GM18505 (cell line): ENCODE data around the gene ARHGAP28.

Source experiments
- ATAC-seq: cut with Tn5 transposase; IDR thresholded peaks from one replicate; pipeline ENCODE4 v1.9.1; 2021; ENCODE audit not compliant: unreplicated experiment
- POLR2A ChIP-seq: IDR thresholded peaks from 4 replicates; pipeline ENCODE4 v1.6.1; 2011; ENCODE audit warnings: borderline replicate concordance; ENCODE audit not compliant: insufficient read depth, insufficient read length; ENCODE audit errors: extremely low read depth

Gene ARHGAP28

DNA sequence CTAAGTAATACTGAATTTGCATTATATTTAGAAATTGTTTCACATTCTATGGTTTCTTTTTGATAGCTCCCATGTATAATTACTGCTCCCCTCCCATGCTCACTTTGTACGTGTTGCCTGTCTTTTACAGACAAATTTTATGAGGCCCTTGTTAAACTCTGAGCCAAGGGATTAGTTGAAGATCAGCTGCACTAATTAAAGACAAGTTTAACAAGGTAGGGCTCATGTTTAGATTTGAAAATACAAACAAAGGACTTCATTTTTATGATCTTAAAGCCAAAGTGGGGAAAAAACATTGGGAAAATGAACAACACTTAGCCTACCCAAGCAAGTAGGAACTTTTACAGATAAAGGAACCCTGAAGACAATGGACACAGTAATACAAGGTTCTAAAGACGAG lies 46.2 kb downstream of the ARHGAP28 start:
- no peak for ATAC-seq
- no peak for TF ChIP-seq POLR2A

DNA sequence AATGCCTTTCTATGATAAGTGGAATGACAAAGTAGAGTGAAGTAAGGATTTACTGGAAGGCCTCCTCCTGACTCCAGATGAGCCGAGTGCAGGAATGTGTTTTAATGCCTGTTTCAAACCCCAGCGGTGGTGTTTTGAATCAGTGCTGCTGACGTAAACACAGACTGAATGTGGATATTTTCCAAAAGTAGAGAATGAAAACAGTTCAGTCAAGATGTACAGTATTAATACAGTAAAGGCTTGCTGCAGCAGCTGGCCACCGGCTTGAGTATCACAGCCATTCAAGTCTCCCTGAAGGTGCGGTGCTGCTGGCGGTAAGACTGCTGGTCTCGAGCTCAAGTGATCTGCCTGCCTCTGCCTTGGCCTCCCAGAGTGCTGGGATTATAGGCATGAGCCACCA lies 46.7 kb downstream of the ARHGAP28 start:
- no peak for TF ChIP-seq POLR2A

DNA sequence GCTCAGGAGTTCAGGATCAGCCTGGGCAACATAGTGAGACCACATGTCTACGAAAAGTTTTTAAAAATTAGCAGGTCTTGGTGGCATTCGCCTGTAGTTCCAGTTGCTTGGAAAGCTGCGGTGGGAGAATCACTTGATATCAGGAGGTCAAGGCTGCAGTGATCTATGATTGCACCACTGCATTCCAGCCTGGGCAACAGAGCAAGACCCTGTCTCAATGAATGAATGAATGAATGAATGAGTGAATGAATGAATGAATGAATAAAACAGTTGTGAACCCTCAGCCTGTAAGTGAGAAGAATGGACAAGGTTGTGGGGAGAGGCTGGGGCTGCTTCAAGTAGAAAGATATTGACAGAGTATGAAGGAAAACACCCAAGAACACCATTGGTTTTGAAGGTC lies 48.0 kb downstream of the ARHGAP28 start:
- no peak for TF ChIP-seq POLR2A
- no peak for ATAC-seq

More for the DNA sequence above, 46.7 kb downstream of the ARHGAP28 start:
- no peak for ATAC-seq

DNA sequence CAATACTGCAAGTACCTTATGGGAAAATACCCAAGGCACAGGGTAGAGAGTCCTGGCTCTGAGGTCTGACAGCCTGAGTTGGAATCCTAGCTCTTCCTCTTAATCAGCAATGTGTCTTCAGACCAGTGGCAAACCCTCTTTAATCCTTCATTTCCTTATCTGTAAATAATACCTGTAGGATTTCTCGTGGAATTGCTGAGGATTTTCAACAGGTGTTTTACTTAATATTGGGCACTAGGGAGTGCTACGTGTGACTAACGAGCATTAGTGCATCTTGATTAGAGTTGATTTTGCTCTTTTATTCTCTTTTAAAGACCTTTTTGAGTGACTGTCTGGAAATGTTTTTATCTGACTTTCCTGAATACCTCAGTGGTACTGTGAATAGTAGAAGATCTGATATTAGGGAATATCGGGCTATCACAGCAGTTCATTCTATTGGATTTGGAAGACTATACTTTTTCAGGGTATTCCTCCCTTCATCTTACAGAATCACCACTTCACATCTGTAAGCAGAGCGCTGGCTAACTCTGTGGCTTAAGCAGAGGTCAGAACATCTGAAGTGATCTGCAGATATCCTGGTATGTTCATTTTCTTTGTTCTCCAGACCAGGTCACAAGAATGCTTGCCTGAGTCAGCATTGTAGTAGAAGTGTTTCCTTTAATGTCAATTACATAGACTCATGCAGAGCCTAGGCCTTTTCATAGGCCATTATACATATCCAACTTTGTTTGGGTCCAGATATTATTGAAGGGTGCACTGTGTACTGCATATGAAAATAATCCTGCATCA lies 49.1 kb downstream of the ARHGAP28 start:
- TF ChIP-seq POLR2A = no peak
- ATAC-seq = no peak

DNA sequence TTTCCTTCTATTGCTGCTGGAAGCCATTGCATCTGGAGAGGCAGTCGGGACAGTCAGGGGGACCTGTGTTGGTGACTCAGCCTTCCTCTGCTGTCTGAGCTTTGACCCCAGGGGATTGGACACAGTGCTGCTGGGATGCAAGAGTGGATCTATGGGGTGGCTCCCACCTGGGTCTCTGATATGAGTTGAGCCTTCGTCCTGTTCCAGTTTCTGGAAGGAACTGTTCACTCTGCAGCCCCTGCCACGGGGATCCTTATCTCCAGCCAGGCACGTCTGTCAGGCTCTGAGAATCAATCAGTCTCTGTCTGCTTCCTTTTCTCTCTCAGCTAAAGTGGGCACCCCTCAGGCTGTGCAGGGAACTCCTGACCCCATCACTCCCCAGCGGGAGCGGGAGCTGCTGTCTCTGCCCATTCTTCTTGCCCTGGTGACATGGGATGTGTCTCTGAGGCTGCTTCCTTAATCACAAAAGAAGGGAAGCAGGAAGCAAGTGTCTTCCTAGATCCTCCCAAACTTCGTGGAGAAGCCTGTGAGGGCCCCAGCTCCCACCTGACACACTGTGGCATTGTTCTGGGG lies 51.7 kb downstream of the ARHGAP28 start:
- no peak for TF ChIP-seq POLR2A
- no peak for ATAC-seq

DNA sequence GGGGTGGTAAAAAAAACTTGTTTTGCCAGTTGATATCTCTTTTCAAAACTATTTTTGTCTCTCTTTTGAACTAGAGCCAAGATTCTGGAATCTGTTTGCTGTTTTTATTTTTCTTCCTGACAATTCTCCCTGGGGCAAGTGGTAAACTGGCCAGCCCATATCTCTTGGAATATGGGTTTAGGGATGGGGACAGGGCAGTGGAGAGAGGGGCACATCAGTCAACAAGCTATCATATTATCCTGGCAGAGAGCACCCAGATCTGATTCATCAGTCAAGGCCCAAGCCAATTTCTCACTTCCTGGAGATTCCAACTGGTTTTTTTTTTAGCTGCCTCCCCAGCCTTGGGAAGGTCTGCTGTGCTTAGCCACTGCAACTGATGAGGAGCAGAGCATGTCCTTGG lies 52.3 kb downstream of the ARHGAP28 start:
- ATAC-seq = no peak
- no peak for TF ChIP-seq POLR2A

DNA sequence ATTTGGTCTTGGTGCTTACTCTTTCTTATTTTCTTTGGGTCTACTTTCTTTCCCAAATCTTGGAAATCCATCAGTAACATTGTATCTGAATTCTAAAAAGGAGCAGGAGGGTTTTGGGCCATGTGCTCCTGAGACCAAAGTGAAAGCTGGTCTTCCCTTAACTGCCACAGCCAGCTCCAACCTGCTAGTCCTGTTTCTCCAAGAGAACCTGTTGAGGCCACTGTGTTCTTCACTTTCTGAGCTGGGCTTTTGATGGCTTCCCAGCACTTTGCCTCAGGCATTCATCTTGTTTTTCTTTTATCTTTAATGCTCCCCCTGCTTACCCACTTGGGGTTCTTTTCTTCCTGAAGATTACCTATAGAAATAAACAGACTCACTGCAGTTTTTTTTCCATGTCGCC lies 53.3 kb downstream of the ARHGAP28 start:
- ATAC-seq = no peak
- no peak for TF ChIP-seq POLR2A

DNA sequence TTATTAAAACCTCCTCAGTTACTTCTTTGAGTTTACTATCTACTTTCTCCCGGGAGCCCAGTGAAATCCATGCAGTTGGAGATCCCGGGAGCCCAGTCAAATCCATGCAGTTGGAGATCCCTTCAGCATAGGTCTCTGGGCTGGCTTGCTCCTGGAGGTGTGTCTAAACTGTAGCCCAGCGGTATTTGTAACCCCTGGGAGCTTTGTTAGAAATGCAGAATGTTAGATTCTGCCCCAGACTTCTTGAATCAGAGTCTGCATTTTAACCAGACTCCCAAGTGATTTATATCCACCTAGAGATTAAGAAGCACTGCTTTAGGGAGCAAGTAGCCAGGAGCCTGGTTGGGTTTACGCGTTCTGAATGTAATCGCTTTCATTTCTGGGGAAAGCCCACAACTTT lies 54.5 kb downstream of the ARHGAP28 start:
- TF ChIP-seq POLR2A = no peak
- no peak for ATAC-seq

DNA sequence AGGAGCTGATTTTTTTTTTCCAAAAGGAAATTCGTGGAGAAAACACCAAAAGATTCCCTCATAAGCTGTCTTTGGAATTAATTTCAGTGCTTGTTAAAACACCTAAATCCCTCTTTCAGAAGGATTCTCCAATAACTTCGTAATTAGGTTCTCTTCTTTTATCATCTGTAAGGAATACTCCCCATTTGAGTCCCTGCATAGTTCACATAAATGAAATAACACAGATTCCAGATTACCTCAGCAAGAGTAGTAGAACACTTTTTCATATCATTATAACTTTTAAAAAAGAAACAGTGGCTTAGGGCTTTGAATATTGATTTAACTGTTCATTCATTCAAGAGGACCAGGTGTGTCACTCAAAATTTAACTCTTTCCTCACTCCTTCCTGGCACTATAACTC lies 55.5 kb downstream of the ARHGAP28 start:
- no peak for TF ChIP-seq POLR2A
- ATAC-seq = no peak

DNA sequence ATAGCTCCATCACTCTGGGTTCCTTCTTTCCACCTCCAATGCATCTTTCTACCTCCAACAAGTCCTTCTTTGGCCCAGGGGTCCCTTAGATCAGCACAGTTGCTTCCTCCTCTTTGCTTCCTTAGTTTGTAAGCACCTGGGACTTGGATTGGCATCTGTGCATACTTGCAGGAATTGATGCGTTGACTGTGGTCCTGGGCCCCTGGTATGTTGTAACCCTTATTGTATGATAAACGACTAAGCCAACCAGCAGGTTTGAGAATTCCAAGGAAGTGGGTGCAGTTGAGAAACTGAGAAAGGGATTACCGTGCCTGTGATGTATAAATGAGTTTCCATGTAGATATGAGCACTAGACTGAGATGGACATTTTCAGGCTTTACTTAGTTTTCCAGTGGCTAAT lies 55.9 kb downstream of the ARHGAP28 start:
- no peak for TF ChIP-seq POLR2A
- no peak for ATAC-seq

DNA sequence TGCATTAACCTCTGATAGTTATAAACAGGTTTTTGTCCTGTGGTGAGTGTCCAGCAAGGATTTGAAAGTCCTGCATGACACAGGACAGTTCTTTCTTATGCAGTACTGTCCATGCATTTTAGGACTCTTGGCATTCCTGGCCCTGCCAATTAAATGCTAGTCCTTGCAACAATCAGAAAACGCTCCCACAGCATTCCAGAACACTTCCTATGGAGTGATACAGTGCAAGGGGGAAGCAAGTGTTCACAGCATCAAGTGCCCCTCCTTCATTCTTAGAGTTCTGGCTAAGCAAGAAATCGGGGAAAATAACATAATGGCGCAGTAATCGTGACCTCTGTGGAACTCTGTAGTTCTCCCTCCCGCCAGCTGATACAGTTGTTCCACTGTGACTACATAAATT lies 62.9 kb downstream of the ARHGAP28 start:
- no peak for TF ChIP-seq POLR2A
- no peak for ATAC-seq

DNA sequence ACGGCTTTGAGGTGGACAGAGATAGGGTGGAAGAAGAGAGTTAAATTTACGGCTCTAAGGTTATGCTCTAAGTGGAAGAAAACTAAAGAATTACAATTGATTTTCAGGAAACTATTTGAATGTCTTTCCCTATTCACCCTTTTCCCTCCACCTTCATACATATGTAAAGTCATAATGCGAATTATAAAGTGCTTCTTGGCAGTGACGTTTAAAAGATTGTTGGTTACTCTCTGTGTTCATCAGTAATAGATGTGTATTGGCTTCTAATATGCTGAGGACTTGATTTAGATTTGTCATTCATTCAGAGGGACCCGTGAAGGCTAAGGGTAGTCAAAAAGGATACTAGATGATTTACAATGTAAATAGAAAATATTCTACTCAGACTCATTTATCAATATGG lies 63.9 kb downstream of the ARHGAP28 start:
- no peak for ATAC-seq
- no peak for TF ChIP-seq POLR2A

DNA sequence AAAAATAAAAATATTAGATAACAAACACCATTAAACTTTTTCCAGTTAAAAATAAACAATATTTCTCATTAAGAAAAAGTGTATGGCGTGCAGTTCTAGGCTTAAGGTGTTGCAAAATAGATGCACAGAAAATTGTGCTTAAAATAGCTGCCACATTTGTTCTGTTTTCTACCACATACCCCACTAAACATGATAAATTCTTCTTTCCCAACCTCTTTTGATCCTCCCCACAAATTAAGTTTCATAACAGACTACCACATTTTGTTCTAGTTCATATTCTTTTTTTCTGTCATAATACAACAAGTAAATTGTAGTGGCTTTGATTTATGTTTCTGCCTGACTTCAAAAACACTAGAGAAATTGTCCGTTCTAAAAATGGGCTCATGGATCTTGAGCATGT lies 64.5 kb downstream of the ARHGAP28 start:
- no peak for ATAC-seq

DNA sequence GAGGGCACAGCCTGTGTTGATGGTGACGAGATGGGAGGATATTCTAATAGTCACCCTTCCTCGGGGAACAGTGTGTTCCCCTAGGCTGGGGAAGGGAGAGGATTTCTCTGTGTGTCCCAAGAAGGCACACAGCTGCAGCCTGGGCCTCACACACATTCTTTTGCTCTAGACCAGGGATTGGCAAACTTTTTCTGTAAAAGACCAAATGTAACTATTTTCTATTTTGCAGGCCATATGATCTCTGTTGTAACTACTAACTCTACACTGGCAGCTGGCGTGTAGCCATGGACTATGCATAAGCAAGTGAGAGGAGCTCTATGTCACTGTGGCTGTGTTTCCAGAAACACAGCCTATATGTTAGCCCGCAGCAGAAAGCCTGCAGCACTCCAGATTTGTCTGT lies 65.8 kb downstream of the ARHGAP28 start:
- no peak for ATAC-seq
- no peak for TF ChIP-seq POLR2A

More for the DNA sequence above, 64.5 kb downstream of the ARHGAP28 start:
- TF ChIP-seq POLR2A = no peak
